Fibroblast of skin of back (primary cell): Measurements from ENCODE around the gene SBF1.
A peak's percentile ranks its signal among the peaks of the same experiment; 100 is the strongest.

Experiments
- DNase-seq: peaks from one replicate; pipeline ENCODE4 v3.0.0-alpha.2; 2013

Gene SBF1

DNA sequence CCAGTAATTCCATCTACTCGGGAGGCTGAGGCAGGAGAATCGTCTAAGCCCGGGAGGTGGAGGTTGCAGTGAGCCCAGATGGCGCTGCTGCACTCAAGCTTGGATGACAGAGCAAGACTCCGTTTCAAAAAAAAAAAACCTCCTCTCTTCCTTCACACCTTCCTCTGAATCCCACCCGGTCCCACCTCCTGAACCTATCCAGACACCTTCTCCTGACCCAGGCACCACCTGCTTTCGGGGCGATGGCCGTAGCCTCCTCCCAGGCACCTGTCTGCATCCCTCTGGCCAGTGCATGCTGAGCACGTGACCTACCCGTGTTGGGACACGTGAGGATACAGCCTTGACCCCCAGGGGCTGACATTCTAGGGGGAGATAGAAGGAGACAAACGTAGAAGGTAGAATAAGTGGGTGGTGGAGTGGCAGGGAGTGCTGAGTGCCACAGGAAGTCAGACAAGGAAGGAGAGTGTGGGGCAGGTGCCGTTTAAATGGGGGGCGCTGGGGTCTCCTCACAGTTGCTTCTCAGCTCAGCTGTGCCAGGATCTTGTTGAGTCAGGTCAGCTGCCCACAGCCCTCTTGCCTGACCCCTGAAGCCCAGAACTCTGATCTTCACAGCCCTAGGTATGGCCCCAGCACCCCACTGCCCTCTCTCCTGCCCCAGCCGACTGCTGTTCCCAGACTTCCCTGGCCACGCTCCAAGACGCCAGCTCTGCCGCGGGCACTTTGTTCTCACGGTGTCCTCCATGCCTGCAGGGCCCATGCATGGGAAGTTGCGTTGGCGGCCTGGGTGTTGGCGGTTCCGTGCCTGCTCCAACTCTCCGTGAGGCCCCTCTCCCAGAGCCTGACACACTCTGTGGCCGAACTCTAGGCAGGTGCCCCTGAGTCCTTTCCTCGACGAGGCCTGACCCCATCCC, 10.6 kb upstream of the SBF1 start:
- DNase-seq = no peak

GRCh38 chr22:50483977-50484853, 9.4 kb upstream of the SBF1 start:
- DNase-seq = no peak

DNA sequence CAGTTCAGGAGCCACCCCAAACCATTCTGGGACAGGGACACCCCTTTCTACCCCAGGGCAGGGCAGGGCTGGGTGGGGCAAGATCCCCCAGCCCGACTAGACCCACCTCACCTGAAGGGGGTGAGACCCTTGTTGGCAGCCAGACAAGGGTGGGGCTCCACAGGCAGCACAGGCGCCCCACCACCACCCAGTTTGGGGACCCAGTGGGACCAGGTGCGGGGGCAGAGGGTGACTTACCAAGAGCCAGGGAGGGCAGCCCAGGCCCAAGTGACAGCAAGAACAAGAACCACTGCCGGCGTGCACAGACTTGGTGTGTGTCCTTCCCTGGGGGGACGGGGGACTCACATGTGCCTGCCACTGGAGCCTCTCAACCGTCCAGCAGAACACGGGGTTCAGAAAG, 8.7 kb upstream of the SBF1 start:
- no peak for DNase-seq

DNA sequence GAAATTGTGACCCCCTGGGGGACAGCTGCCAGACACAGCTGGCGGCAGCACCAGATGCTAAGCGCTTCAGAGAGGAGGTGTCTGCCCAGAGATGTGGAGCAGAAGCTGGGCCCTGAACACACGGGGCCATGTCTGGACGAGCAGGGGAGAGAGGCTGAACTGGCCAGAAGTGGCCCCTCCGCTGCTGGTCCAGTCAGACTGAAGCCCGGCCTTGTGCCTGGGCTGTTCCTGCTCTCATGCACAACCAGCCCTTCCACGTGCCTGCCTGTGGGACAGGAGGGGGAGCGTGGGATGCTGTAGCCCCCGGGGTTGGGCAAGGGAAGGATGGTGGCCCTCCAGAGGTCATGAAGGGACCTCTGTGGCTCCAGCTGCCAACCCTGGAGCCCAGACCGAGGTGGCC, 8.3 kb upstream of the SBF1 start:
- no peak for DNase-seq

- DNase-seq = no peak
Measured at GRCh38 chr22:50482107-50483074, 7.6 kb upstream of the SBF1 start.

DNA sequence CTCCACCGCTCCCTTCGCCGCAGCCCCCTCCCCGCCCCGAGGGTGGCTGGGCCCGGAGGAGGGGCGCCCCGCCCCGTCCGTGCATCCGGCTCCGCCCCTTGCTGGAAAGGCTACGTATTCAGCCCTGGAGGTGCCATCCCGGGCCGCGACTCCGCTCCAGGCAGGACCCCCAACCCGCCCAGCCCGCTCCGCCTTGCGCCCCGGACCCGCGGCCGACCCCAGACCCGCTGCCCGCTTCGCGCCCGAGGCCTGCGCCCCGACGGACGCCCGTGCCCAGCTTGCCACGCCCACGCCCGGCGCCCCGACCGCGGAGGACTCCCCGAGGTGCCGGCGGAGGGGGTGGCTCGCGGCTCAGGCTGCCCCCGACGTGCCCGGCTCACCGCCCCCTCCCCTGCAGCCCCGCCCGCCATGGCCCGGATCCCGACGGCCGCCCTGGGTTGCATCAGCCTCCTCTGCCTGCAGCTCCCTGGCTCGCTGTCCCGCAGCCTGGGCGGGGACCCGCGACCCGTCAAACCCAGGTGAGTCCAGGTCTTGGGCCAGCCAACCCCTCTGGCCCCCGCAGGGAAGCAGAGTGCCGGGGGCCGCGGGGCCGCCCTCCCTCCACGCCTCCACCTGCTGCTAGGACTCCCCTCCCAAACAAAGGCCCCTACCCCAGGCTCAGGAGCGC, 6.7 kb upstream of the SBF1 start, which contains the start of gene ADM2:
Gene ADM2, plus strand, starts transcription at position 104 of the 667 bp plus-strand sequence. Its CDS starts 305 bp downstream, at position 409.
- DNase-seq = peak; percentile 41

GRCh38 chr22:50481045-50481439, 6.2 kb upstream of the SBF1 start:
- no peak for DNase-seq

GRCh38 chr22:50479721-50480120, 4.9 kb upstream of the SBF1 start:
- no peak for DNase-seq

GRCh38 chr22:50477923-50478322, 3.1 kb upstream of the SBF1 start:
- no peak for DNase-seq

DNA sequence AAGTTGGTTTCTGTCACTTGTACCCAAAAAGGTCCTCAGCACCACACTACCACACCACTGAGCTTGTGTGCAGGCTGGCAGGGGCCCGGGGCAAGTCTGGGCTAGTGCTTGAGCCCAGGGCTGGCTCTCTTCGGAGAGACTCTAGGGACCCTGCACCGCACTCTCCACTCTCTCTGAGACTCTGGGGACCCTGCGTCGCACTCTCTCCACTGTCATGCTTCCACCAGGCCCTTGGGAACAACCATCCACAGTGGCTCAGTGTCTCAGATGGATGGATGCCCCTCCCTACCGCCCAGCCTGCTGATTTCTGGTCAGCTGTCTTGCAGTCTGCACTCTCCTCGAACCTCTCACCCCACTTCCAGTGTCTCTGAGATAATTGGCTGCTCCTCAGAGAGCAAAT, 2.0 kb upstream of the SBF1 start:
- no peak for DNase-seq

- DNase-seq = no peak
Measured at GRCh38 chr22:50475652-50476002, 792 bp upstream of the SBF1 start.

DNA sequence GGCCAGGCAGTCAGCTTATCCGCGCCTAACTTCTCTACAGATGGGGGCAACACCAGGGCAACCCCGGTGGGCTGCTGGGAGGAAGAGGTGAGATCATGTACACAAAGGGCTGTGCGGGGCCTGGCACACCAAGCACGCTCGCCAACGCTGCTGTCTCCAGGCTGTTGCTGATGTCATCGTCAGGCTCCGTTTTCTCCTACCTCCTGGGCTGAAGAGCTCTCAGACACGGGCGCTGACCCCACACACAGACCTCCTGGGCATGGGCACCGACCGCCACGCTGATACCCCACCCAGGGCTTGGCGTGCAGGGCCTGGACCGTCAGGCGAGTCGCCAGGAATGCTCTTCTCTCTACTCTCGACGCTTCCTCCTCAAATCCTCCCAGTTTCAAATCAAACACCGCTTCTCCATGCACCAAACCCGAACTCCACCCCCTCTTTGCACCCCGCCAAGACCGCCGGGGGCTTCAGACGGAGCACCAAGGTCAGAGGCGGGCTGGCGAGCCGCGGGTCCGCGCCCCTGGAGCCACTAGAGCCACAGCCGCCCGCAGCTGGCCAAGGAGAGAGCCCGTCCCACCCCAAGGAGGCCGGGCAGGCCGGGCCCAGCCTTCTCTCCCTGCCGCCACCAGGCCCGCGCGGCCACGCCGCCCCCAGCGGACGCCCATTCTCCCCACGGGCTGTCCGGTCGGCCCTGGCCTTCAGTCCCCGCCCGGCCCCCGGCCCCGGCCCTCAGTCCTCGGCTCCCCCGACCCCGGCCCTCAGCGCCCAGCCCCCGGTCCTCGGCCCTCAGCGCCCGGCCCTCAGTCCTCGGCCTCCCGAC, 772 bp downstream of the SBF1 start:
- peak; percentile 43 for DNase-seq

- no peak for DNase-seq
Measured at GRCh38 chr22:50473088-50473487, 1.7 kb downstream of the SBF1 start.

GRCh38 chr22:50471962-50472361, 2.9 kb downstream of the SBF1 start:
- DNase-seq = no peak

- no peak for DNase-seq
Measured at GRCh38 chr22:50471197-50471847, 3.5 kb downstream of the SBF1 start.

DNA sequence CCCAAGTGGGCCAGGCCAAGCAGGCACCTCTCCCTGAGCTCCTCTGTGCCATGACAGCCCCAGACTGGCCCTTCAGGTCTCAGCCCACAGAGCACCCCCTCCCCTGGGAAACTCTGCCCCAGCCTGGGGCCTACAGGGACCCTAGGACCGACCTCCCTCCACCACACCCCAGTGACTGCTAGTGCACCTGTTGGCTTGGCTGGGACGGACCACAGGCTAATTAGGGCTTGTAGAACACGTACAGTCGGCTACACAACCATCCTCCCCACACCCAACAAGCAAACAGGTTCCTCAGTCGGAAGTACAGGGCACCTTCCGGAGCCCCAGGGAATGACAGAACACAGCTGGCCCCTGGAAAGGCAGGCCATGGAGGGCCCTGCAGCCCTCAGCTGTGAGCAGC, 4.3 kb downstream of the SBF1 start:
- DNase-seq = no peak

- peak; percentile 56 for DNase-seq
Measured at GRCh38 chr22:50469377-50470305, 5.2 kb downstream of the SBF1 start.

DNA sequence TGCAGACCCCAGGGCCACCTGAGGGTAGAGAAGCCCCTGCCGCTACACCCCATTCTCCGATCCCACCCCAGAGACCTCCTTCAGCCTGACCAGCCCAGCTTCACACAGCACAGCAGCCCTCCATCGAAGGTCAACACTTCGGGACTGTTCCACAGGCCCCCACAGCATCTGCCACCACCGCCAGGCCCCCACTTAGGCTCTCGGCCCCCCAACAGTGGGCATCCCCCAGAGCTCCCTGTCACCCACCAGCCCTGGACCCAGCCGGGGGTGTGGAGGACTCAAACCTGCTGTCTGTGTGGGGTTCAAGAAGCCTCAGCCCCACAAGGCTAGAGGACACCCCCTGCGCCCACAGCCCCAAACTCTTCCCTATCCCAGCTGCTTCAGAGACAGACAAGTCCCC, 6.2 kb downstream of the SBF1 start:
- no peak for DNase-seq

- DNase-seq = no peak
Measured at GRCh38 chr22:50467773-50468440, 6.9 kb downstream of the SBF1 start.
